Gastrocnemius medialis (tissue), 4 donors: ENCODE results near the gene NDUFA13. TPM values are rescaled to one million over a fixed set of nuclear protein-coding genes. Genes with fewer than 3 reads are reported as not detected.

Experiments used
- ATAC-seq, 2 donors: fragments of 150-250 bp; one replicate each; pipeline ENCODE4 v1.9.1; 2016
- DNase-seq, 2 donors: peaks; one replicate each; pipeline ENCODE4 v3.0.0-alpha.2; 2019
- H3K27ac ChIP-seq, 4 donors: fragments of 200-600 bp; sonication (generic); 1 replicate in 1 of 4; 2 replicates in 3 of 4; pipeline ENCODE4 v1.5.1; 2016 to 2018; ENCODE audit warnings: mild to moderate bottlenecking in 2 of 4, moderate library complexity in 1 of 4
- H3K27me3 ChIP-seq, 3 donors: fragments of 200-600 bp; sonication (generic) in 2 of 3; 1 replicate in 1 of 3; 2 replicates in 2 of 3; pipeline versions ENCODE4 v1.5.1 to v1.6.0; 2016 to 2019; ENCODE audit warnings: mild to moderate bottlenecking in 1 of 3, moderate library complexity in 1 of 3
- H3K36me3 ChIP-seq, 2 donors: fragments of 200-600 bp; sonication (generic) in 1 of 2; one replicate each; pipeline ENCODE4 v1.5.1; 2017 to 2018
- H3K4me1 ChIP-seq, 2 donors: fragments of 200-600 bp; sonication (generic) in 1 of 2; one replicate each; pipeline ENCODE4 v1.5.1; 2016 to 2017; ENCODE audit warnings: mild to moderate bottlenecking in 2 of 2
- H3K4me3 ChIP-seq, 4 donors: fragments of 200-600 bp; sonication (generic) in 3 of 4; 1 replicate in 1 of 4; 2 replicates in 3 of 4; pipeline ENCODE4 v1.5.1; 2016 to 2019; ENCODE audit warnings: mild to moderate bottlenecking in 2 of 4
- H3K9me3 ChIP-seq, 3 donors: fragments of 200-600 bp; sonication (generic) in 2 of 3; 1 replicate in 1 of 3; 2 replicates in 2 of 3; pipeline ENCODE4 v1.5.1; 2016 to 2019
- POLR2A ChIP-seq, 2 donors: fragments of 450-650 bp; IDR thresholded peaks; one replicate each; pipeline ENCODE4 v1.6.1; 2017; ENCODE audit warnings: antibody characterized with exemption in 2 of 2, mild to moderate bottlenecking in 2 of 2, moderate library complexity in 2 of 2
- in situ Hi-C, 4 donors: fragments of 200-750 bp; cut with MboI; loops; one replicate each; pipeline versions ENCODE4 v1.15.0 to v1.8.0; 2017; ENCODE audit warnings: low sequenced_read_pairs in 4 of 4
- intact Hi-C: fragments of 100-400 bp; cut with DNase I; formaldehyde crosslinking; loops from one replicate; pipeline ENCODE4 v1.15.1; 2023; ENCODE audit warnings: low total_unique reads
- total RNA-seq, 4 donors: library from RNA; depleted of rRNA; stranded (reverse); fragments of >200 nt; gene quantifications; one replicate each; pipeline versions ENCODE4 v1.1.0 to v1.2.3, GENCODE V29; 2016
- TF ChIP-seq, protein P1 (sequence below), 5 experiments: fragments of 450-650 bp in 3 of 5; fragments of 200-600 bp in 2 of 5; sonication (generic) in 2 of 5; IDR thresholded peaks in 4 of 5; conservative IDR thresholded peaks in 1 of 5; 1 replicate in 4 of 5; 2 replicates in 1 of 5; pipeline ENCODE4 v1.5.1; 2016 to 2019; ENCODE audit warnings: antibody characterized with exemption in 5 of 5, mild to moderate bottlenecking in 3 of 5, moderate library complexity in 3 of 5

Gene NDUFA13
- total RNA-seq, 4 donors from 2014 or later = 41.8 to 201 (median 50.5) TPM

DNA sequence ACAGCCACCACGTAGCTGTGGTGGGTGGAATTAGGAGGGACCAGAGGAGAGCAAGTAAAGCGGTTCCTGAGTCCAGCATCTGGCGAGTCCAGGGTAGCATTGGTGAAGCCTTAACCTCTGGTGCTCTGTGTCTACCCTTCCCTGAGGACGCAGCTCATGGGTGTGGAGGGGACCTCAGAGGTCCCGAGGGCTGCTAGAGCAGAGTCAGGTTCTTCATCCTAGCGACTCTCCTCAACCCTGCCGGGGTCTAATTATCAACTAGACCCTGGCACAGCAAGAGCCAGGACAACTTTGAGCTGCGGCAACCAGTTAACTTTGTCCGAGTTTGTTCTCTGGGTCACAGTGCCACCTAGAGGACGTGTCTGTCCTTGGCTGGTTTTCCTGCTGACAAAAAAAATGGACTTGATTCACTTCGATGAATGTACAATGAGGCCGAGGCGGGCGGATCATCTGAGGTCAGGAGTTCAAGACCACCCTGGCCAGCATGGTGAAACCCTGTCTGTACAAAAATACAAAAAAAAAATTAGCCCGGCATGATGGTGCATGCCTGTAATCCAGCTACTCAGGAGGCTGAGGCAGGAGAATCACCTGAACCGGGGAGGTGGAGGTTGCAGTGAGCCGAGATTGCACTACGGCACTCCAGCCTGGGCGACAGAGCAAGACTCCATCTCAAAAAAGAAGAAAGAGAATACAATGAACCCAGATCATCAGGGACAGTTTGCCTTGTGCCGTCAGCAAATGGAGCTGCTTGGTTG, 25.6 kb upstream of the NDUFA13 start:
- peaks cover 31 to 32% of the 10 kb centered on the region in 2 donors for H3K4me1 ChIP-seq
- DNase-seq = peak; percentile 56 to 71
- H3K9me3 ChIP-seq = no peaks in the 10 kb centered on the region
- ATAC-seq = peak; percentile 72 to 85
- intact Hi-C loops (loop anchor here (1.0 to 5.0 kb wide), 3 partner anchors 84 to 123 kb away; no protein-coding TSS in a partner anchor), in situ Hi-C loops (loop anchor here in 3 of 4 donors (5.0 kb wide), 2 partner anchors 123 to 128 kb away; no protein-coding TSS in a partner anchor)
- no peaks in the 10 kb centered on the region for H3K27me3 ChIP-seq
- peak overlapping the region in 1 of 4 donors; percentile 27 for H3K4me3 ChIP-seq
- peaks cover 0 to 27% of the 10 kb centered on the region in 2 donors for H3K36me3 ChIP-seq
- TF ChIP-seq, protein P1, sequence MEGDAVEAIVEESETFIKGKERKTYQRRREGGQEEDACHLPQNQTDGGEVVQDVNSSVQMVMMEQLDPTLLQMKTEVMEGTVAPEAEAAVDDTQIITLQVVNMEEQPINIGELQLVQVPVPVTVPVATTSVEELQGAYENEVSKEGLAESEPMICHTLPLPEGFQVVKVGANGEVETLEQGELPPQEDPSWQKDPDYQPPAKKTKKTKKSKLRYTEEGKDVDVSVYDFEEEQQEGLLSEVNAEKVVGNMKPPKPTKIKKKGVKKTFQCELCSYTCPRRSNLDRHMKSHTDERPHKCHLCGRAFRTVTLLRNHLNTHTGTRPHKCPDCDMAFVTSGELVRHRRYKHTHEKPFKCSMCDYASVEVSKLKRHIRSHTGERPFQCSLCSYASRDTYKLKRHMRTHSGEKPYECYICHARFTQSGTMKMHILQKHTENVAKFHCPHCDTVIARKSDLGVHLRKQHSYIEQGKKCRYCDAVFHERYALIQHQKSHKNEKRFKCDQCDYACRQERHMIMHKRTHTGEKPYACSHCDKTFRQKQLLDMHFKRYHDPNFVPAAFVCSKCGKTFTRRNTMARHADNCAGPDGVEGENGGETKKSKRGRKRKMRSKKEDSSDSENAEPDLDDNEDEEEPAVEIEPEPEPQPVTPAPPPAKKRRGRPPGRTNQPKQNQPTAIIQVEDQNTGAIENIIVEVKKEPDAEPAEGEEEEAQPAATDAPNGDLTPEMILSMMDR (IDR thresholded peaks at IDR 0.05 in 4 of 5, conservative IDR thresholded peaks at IDR 0.05 in 1 of 5) = peak; percentile 72 to 87 (median 83)
- no peak for TF ChIP-seq POLR2A (IDR thresholded peaks at IDR 0.05)
- peak overlapping the region; percentile 44 to 77 (median 72) for H3K27ac ChIP-seq

DNA sequence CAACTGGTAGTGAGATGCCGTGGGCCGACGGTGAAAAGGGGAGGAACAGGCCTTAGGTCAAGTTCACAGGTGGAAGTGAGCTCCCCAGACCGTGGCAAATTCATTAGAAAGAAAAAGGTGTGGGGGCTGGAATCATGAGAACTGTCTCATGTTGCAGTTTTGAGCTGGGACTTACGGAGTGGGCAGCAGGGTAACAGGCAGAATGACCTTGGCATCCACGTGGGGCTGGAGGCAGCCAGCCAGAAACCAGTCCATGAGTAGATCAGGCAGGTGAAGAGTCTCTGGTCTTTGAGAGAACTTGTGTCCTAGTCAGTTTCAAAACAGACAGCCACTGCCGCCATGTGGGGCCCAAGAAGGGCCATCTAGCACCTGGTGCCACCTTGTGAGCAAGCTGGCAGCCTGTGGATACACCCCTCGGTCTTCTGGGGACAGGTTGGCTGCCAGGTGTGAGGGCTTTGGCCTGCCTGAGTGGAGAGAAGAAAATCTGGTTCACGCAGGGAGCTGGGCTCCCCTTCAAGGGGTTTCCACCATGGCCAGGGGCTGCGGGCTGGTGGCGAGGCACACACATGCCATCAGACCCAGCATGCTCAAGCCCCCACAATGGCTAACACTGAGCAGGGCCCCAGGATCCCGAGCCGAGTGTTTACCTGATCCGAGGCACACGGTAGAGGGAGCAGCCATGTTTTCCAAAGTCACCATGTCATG, 24.6 kb upstream of the NDUFA13 start:
- H3K27me3 ChIP-seq = no peaks in the 10 kb centered on the region
- DNase-seq (no peak), ATAC-seq (no peak)
- in situ Hi-C loops (loop anchor here in 3 of 4 donors (5.0 kb wide), 2 partner anchors 124 to 129 kb away; no protein-coding TSS in a partner anchor), intact Hi-C loops (loop anchor here (5.0 kb wide), 1 partner anchor 104 kb away; no protein-coding TSS in a partner anchor)
- TF ChIP-seq, protein P1 (IDR thresholded peaks at IDR 0.05 in 4 of 5, conservative IDR thresholded peaks at IDR 0.05 in 1 of 5) = no peak
- TF ChIP-seq POLR2A (IDR thresholded peaks at IDR 0.05) = no peak
- no peak overlapping the region for H3K4me3 ChIP-seq
- peaks cover 0 to 34% of the 10 kb centered on the region in 2 donors for H3K36me3 ChIP-seq
- peaks cover 27 to 30% of the 10 kb centered on the region in 2 donors for H3K4me1 ChIP-seq
- no peaks in the 10 kb centered on the region for H3K9me3 ChIP-seq
- H3K27ac ChIP-seq = no peak overlapping the region

DNA sequence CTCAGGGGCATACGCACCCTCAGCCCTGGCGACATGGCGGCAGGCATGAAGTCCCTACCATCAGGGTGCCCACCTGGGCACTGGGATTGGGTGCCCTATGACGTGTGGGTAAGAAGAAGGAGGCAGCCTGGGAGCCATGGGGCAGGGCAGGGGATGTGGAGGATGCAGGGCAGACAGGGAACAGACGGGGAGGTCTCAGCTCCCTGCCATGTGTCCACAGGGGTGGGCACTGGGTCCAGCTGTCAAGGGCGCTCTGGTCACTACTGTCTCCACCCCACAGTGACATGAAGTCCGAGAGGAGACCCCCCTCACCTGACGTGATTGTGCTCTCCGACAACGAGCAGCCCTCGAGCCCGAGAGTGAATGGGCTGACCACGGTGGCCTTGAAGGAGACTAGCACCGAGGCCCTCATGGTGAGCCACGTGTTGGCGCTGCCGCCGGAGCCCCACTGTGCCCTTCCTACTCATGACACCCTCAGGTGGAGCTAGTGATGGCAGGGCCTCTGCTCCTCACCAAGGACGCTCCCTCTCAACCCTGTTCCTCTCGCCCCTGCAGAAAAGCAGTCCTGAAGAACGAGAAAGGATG, 23.9 kb upstream of the NDUFA13 start:
- Histone ChIP-seq H3K27me3 (no peaks in the 10 kb centered on the region), H3K4me1 (peaks cover 27 to 30% of the 10 kb centered on the region in 2 donors), H3K4me3 (no peak overlapping the region), H3K9me3 (no peaks in the 10 kb centered on the region), H3K27ac (no peak overlapping the region), H3K36me3 (peaks cover 0 to 41% of the 10 kb centered on the region in 2 donors)
- in situ Hi-C loops (loop anchor here in 3 of 4 donors (5.0 kb wide), 2 partner anchors 125 to 130 kb away; no protein-coding TSS in a partner anchor), intact Hi-C loops (loop anchor here (5.0 kb wide), 1 partner anchor 105 kb away; no protein-coding TSS in a partner anchor)
- TF ChIP-seq POLR2A (IDR thresholded peaks at IDR 0.05) = no peak
- ATAC-seq (no peak), DNase-seq (no peak)

DNA sequence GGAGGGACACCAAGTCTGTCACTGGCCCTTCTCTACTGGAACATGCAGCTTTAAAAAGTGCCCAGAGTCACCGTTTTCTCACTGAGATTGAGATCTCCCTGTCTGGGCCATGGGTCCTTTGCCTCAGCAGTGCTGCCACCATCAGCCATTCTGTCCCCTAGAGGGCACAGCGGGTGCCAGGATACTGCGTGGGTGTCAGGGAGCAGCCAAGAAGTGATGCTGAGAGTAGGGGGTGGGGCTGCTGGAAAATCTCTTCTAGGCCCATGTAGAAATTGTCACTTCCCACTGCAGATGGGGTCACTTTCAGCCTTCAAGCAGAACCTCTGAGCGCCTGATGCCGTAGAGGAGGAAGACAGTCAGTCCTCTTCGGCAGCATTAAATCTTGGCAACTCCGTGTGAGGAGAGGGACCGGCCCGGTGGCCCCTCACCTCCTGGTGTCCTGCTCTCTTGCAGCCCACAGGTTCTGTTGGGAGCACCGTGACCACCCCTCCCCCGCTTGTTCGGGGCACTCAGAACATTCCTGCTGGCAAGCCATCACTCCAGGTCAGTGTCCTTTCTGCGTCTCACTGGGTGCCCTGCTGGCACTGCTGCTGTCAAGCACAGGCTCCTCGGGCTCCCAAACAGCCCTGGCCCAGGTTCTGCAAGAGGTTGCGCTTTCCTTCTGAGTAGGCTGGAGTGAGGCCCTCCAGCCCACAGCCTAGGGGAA, 22.0 kb upstream of the NDUFA13 start:
- peaks cover 13 to 16% of the 10 kb centered on the region in 2 donors for H3K4me1 ChIP-seq
- no peaks in the 10 kb centered on the region for H3K9me3 ChIP-seq
- in situ Hi-C loops (loop anchor here in 3 of 4 donors (5.0 kb wide), 2 partner anchors 127 to 132 kb away; no protein-coding TSS in a partner anchor), intact Hi-C loops (loop anchor here (5.0 kb wide), 1 partner anchor 107 kb away; no protein-coding TSS in a partner anchor)
- H3K27me3 ChIP-seq = no peaks in the 10 kb centered on the region
- no peak for DNase-seq
- no peak overlapping the region for H3K27ac ChIP-seq
- peaks cover 0 to 59% of the 10 kb centered on the region in 2 donors for H3K36me3 ChIP-seq
- no peak overlapping the region for H3K4me3 ChIP-seq
- ATAC-seq = no peak
- no peak for TF ChIP-seq POLR2A (IDR thresholded peaks at IDR 0.05)
- TF ChIP-seq, protein P1 (IDR thresholded peaks at IDR 0.05 in 4 of 5, conservative IDR thresholded peaks at IDR 0.05 in 1 of 5) = no peak
